Activated T-helper 17 cell treated with anti-CD3 and anti-CD28 coated beads, Interleukin-2, amount 50 U/mL, for 72 hours (primary cell): ENCODE measurements around the gene SPACA7. TPM values are rescaled to one million over a fixed set of nuclear protein-coding genes. Genes with fewer than 3 reads are reported as not detected.

Experiments
- ATAC-seq: fragments of 150-1000 bp; cut with Tn5 transposase; replicated peaks from 2 replicates; pipeline ENCODE4 v1.10.0; 2021; ENCODE audit warnings: mild to moderate bottlenecking, moderate library complexity
- H3K27ac Mint-ChIP-seq: one replicate; pipeline ENCODE4 v1.8.0; 2022; ENCODE audit warnings: mixed read lengths
- H3K27me3 Mint-ChIP-seq: one replicate; pipeline ENCODE4 v1.8.0; 2022; ENCODE audit warnings: mixed read lengths
- H3K36me3 Mint-ChIP-seq: one replicate; pipeline ENCODE4 v1.8.0; 2022; ENCODE audit warnings: low read depth, mild to moderate bottlenecking, mixed read lengths
- H3K4me1 Mint-ChIP-seq: one replicate; pipeline ENCODE4 v1.8.0; 2022; ENCODE audit warnings: mixed read lengths
- H3K4me3 Mint-ChIP-seq: one replicate; pipeline ENCODE4 v1.8.0; 2022; ENCODE audit warnings: mild to moderate bottlenecking, mixed read lengths
- H3K9me3 Mint-ChIP-seq: one replicate; pipeline ENCODE4 v1.8.0; 2022; ENCODE audit warnings: mixed read lengths
- total RNA-seq, 2 donors: library from RNA; stranded (reverse); gene quantifications; one replicate each; pipeline ENCODE4 v1.2.3, GENCODE V29; 2022

SPACA7 gene
- total RNA-seq, 2 donors from 2014 or later = not detected

DNA sequence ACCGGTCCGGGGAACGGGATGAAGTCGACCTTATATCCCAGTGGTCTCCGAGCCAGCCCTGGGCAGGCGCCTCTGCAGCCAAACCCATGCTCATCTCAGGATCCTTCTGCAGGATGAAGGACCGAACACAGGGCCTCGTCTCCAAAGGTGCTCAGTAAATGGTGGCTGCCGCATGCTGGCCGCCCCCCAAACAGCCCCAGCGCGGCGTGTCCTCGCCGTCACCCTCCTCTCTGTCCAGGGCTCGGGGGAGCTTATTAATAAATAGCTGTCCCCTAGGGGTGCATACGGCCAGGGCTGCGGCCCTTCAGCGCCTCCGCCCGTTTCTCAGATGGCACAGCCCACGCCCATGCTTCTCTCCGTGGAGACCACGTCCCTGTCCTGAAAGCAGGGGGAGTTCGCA is 32.6 kb upstream of the SPACA7 start:
- Mint-ChIP-seq H3K27me3 (peaks cover 32% of the 10 kb centered on the region), H3K36me3 (no peaks in the 10 kb centered on the region), H3K4me1 (no peaks in the 10 kb centered on the region), H3K27ac (no peak overlapping the region), H3K9me3 (no peaks in the 10 kb centered on the region), H3K4me3 (no peak overlapping the region)
- no peak for ATAC-seq

DNA sequence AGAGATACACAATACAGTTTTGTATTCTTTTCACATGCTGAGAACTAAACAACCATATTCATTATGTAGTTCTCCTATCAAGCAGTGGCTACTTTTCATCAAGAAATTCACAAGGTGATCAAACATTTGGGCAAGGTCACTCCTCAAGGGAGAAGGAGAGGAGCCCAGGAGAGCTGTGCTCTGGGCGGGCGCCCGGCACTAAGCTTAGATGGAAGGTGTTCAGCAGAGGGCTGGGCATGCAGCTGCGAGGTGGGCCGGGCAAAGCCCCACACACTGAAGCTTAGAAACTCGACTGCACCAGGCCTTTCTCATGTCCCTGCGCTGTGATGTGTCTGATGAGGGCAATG is 30.4 kb upstream of the SPACA7 start:
- Mint-ChIP-seq H3K27ac (no peak overlapping the region), H3K9me3 (no peaks in the 10 kb centered on the region), H3K4me1 (no peaks in the 10 kb centered on the region), H3K36me3 (no peaks in the 10 kb centered on the region), H3K4me3 (no peak overlapping the region), H3K27me3 (peaks cover 36% of the 10 kb centered on the region)
- ATAC-seq = no peak

GRCh38 chr13:112346173-112346898 is 29.8 kb upstream of the SPACA7 start:
- Mint-ChIP-seq H3K27me3 (peaks cover 36% of the 10 kb centered on the region), H3K4me1 (no peaks in the 10 kb centered on the region), H3K27ac (no peak overlapping the region), H3K9me3 (no peaks in the 10 kb centered on the region), H3K36me3 (no peaks in the 10 kb centered on the region), H3K4me3 (no peak overlapping the region)
- no peak for ATAC-seq

DNA sequence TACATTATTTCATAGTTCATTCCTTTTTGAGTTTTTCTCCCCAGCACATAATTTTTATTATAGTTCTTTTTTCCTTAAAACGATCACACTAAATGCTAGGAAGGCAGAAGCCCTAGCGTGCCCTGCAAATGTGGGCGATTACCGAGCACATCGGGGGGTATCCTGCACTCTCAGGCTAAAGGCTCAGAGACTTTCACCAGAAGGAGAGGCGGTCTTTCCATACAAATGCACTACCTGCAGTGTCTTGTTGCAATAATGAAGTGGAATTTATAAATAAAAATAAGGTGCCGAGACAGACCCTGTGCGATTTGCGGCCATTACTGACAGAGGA is 29.3 kb upstream of the SPACA7 start:
- no peak overlapping the region for H3K27ac Mint-ChIP-seq
- H3K36me3 Mint-ChIP-seq = no peaks in the 10 kb centered on the region
- no peak overlapping the region for H3K4me3 Mint-ChIP-seq
- peaks cover 36% of the 10 kb centered on the region for H3K27me3 Mint-ChIP-seq
- H3K4me1 Mint-ChIP-seq = no peaks in the 10 kb centered on the region
- ATAC-seq = no peak
- H3K9me3 Mint-ChIP-seq = no peaks in the 10 kb centered on the region

- no peak for ATAC-seq
- H3K27ac Mint-ChIP-seq = no peak overlapping the region
- no peaks in the 10 kb centered on the region for H3K9me3 Mint-ChIP-seq
- H3K4me1 Mint-ChIP-seq = no peaks in the 10 kb centered on the region
- no peak overlapping the region for H3K4me3 Mint-ChIP-seq
- peaks cover 36% of the 10 kb centered on the region for H3K27me3 Mint-ChIP-seq
- no peaks in the 10 kb centered on the region for H3K36me3 Mint-ChIP-seq
Measured at GRCh38 chr13:112347986-112348385, 28.2 kb upstream of the SPACA7 start.

DNA sequence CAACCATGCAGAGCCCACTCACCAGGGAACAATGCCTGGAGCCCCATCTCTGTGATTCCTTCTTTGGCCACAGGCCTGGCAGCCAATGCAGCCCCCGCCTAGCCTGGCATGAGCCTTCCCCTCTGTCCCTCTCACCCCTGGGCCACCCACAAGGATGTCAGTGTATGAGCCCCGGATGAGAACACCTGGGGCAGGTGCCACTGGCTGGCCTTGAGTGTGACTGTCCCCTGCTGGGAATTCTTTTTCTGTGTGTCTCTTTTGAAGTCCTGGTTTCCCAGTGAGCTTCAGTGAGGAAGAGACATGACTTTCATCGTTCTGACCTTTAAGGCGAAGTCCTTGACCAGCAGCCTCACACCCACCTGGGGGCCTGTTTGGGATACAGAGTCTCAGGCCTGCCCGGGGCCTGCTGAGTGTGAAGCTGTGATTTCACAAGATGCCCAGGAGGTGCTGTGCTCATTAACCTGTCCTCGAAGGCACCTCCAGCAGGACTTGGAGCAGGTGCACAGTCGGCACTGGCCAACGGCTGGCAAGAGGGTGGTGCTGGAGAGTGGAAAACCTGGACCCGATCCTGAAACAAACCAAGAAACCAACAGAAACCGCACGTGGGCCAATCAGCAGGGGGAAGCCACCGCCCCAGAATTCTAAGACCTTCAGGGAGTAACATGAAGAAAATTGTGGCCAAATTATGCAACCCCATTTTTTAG is 27.4 kb upstream of the SPACA7 start:
- Mint-ChIP-seq H3K27ac (no peak overlapping the region), H3K27me3 (peaks cover 36% of the 10 kb centered on the region), H3K4me1 (no peaks in the 10 kb centered on the region), H3K9me3 (no peaks in the 10 kb centered on the region), H3K4me3 (no peak overlapping the region), H3K36me3 (no peaks in the 10 kb centered on the region)
- no peak for ATAC-seq

DNA sequence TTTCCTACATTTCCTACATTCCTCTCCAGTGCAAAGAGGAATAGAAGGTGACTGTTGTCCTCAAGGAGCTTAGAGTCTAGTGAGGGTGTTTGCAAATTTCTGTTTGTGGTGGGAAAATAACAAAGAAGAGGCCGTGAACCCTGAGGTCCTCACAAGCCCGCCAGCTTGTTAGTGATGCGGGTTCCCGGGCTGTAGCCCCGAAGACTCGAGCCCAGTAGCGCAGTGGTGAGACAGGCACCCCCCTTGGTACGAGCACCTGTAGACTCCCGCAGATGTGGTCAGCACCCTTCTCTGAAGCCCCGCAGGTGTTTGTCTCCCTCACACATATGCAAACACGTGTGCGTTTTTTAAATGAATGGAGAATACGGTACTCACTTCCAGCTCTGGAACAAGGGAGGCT is 26.5 kb upstream of the SPACA7 start:
- H3K27ac Mint-ChIP-seq = no peak overlapping the region
- no peaks in the 10 kb centered on the region for H3K4me1 Mint-ChIP-seq
- ATAC-seq = no peak
- H3K4me3 Mint-ChIP-seq = no peak overlapping the region
- no peaks in the 10 kb centered on the region for H3K36me3 Mint-ChIP-seq
- H3K9me3 Mint-ChIP-seq = no peaks in the 10 kb centered on the region
- H3K27me3 Mint-ChIP-seq = peaks cover 31% of the 10 kb centered on the region

- Mint-ChIP-seq H3K36me3 (no peaks in the 10 kb centered on the region), H3K9me3 (no peaks in the 10 kb centered on the region), H3K4me3 (no peak overlapping the region), H3K27ac (no peak overlapping the region), H3K27me3 (peaks cover 28% of the 10 kb centered on the region), H3K4me1 (no peaks in the 10 kb centered on the region)
- no peak for ATAC-seq
Measured at GRCh38 chr13:112350300-112350699, 25.9 kb upstream of the SPACA7 start.

GRCh38 chr13:112351825-112352224 is 24.3 kb upstream of the SPACA7 start:
- no peaks in the 10 kb centered on the region for H3K9me3 Mint-ChIP-seq
- no peaks in the 10 kb centered on the region for H3K4me1 Mint-ChIP-seq
- H3K27ac Mint-ChIP-seq = no peak overlapping the region
- no peak overlapping the region for H3K4me3 Mint-ChIP-seq
- no peak for ATAC-seq
- peaks cover 15% of the 10 kb centered on the region for H3K27me3 Mint-ChIP-seq
- H3K36me3 Mint-ChIP-seq = no peaks in the 10 kb centered on the region

DNA sequence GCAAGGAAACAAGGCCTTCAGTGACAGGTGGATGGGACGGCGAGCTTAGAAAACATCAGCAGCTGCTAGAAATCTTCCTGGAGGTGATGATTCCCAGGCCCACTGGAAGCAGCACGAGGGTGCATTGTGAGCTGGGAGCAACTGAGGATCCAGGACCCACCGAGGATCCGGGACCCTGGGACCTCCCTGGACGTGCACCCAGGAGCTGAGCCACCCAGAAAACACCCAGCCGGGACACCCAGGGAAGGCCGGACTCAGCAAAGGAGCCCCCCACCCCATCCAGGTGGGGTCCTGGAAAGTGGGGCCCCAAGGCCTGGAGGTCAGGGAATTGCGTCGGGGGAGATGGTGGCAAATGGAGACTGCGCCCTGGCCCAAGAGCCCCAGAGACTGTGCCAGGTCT is 22.3 kb upstream of the SPACA7 start:
- no peak overlapping the region for H3K27ac Mint-ChIP-seq
- H3K4me1 Mint-ChIP-seq = no peaks in the 10 kb centered on the region
- no peaks in the 10 kb centered on the region for H3K36me3 Mint-ChIP-seq
- peaks cover 2% of the 10 kb centered on the region for H3K27me3 Mint-ChIP-seq
- peaks cover 6% of the 10 kb centered on the region for H3K9me3 Mint-ChIP-seq
- H3K4me3 Mint-ChIP-seq = no peak overlapping the region
- ATAC-seq = no peak

DNA sequence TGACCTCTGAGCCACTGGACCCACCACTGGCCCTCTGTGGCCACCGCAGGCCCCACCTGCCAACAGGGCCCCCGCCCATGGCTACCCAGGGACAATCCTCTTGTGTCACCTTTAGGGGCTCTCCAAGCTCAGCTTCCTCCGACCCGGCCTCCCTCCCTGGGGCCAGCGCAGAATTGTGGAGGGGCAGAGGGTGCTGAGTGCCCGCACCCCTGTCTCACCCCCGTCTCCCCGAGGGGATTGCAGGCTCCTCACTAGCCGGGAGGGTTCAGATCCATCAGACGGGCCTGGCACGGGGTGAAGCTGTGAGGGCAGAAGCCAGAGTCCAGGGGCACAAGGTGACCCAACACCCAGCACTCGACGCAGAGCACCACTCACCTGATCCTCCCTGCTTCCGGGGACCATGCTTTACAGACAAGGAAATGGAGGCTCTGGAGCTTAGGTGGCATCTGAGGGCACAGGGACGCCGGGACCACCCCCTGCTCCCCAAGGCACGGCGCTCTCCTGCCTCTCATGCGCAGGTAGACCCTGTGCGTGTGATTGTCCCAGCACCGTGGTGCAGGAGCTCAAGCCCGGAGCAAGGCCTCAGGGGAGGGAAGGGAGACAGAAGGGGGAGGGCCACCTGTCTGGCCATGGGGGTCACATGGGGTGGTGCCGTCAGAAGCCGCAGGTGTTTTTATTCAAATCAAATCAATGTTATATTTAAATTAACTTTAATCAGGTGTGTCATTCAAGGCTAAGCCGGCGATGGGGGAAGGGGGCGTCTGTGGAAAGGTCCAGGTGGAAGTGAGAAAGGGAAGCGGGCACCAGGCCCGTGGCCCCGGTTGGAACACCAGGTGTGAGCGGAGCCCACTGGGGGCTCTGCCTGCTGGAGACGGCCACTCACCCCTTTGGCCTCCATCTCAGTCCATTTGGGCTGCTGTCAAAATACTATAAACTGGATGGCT is 21.6 kb upstream of the SPACA7 start:
- H3K36me3 Mint-ChIP-seq = no peaks in the 10 kb centered on the region

DNA sequence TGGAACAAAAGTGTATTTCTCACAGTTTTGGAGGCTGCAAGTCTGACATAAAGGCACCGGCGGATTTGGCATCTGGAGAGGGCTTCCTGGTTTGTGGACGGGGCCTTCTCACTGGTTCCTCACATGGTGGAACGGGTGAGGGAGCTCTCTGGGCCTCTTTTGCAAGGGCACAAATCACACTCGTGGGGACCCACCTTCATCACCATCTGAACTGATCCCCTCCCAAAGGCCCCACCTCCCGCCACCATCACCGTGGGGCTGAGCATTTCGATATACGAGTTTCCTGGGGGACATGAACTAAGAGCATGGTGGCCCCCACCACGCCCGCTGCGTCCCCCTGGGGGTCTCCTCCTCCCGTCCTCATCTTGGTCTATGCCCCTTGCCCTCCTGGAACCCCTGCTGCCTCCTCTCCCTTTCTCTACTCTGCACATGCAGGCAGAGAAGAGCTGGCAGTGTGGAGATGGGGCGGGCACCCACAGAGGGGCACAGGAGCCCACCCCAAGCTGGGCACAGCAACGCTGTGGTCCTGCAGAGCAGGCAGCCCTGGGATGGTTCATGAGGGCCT is 20.8 kb upstream of the SPACA7 start:
- no peaks in the 10 kb centered on the region for H3K27me3 Mint-ChIP-seq
- H3K36me3 Mint-ChIP-seq = no peaks in the 10 kb centered on the region
- H3K4me1 Mint-ChIP-seq = no peaks in the 10 kb centered on the region
- H3K27ac Mint-ChIP-seq = no peak overlapping the region
- ATAC-seq = no peak
- H3K4me3 Mint-ChIP-seq = no peak overlapping the region
- peaks cover 6% of the 10 kb centered on the region for H3K9me3 Mint-ChIP-seq

More for the DNA sequence above, 21.6 kb upstream of the SPACA7 start:
- Mint-ChIP-seq H3K27ac (no peak overlapping the region), H3K4me1 (no peaks in the 10 kb centered on the region), H3K4me3 (no peak overlapping the region), H3K9me3 (peaks cover 6% of the 10 kb centered on the region), H3K27me3 (no peaks in the 10 kb centered on the region)
- no peak for ATAC-seq

- Mint-ChIP-seq H3K36me3 (no peaks in the 10 kb centered on the region), H3K4me1 (no peaks in the 10 kb centered on the region), H3K27ac (no peak overlapping the region), H3K27me3 (no peaks in the 10 kb centered on the region), H3K9me3 (peaks cover 6% of the 10 kb centered on the region), H3K4me3 (no peak overlapping the region)
- no peak for ATAC-seq
Measured at GRCh38 chr13:112356190-112356589, 20.0 kb upstream of the SPACA7 start.

DNA sequence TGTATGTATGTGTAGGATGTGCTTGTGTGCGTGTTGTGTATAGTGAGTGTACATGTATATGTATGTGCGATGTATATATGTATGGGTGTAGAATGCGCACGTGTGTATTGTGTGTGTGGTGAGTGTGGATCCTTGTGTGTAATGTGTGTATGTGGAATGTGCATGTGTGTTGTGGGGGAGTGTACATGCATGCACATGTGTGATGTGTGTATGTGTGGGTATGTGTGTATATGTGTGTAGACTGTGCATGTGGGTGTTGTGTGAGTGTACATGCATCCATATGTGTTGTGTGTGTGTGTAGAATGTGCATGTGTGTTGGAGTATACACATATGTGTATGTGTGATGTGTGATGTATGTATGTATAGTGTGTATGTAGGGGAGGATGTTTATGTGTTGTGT is 18.0 kb upstream of the SPACA7 start:
- no peaks in the 10 kb centered on the region for H3K4me1 Mint-ChIP-seq
- H3K27me3 Mint-ChIP-seq = peaks cover 6% of the 10 kb centered on the region
- peaks cover 6% of the 10 kb centered on the region for H3K9me3 Mint-ChIP-seq
- no peak overlapping the region for H3K4me3 Mint-ChIP-seq
- no peaks in the 10 kb centered on the region for H3K36me3 Mint-ChIP-seq
- H3K27ac Mint-ChIP-seq = no peak overlapping the region
- ATAC-seq = no peak
